A673 (cell line): ENCODE measurements around the gene FCRL6. TPM values are rescaled to one million over a fixed set of nuclear protein-coding genes. Genes with fewer than 3 reads are reported as not detected.

Experiments used
- BruUV-seq: library from RNA; stranded (reverse); fragments of 400-500 nt; replicated peaks from 2 replicates; lab custom pipeline; 2021; lab: Mats Ljungman, UMichigan
- CTCF ChIA-PET: fragments of 300-600 bp; sonication (Branson Sonifier 250); formaldehyde crosslinking; loops from one replicate; lab custom pipeline; 2022; ENCODE audit warnings: antibody characterized with exemption; lab: Charles Lee
- POLR2A ChIA-PET: fragments of 300-600 bp; sonication (Branson Sonifier 250); formaldehyde crosslinking; loops from one replicate; lab custom pipeline; 2022; ENCODE audit warnings: antibody characterized with exemption; ENCODE audit not compliant: low non-redundant PET; lab: Charles Lee
- DNase-seq: peaks from one replicate; pipeline ENCODE4 v3.0.0-alpha.2; 2015; ENCODE audit warnings: low spot score
- H3K27ac ChIP-seq: fragments of 200-600 bp; sonication (generic); 2 replicates; pipeline ENCODE4 v1.5.1; 2016; ENCODE audit warnings: mixed run types, low read depth, mild to moderate bottlenecking, mixed read lengths, antibody characterized with exemption, low read length; ENCODE audit not compliant: poor library complexity, severe bottlenecking
- H3K27me3 ChIP-seq: fragments of 200-600 bp; sonication (generic); replicated peaks from 2 replicates; pipeline ENCODE4 v1.6.1; 2017; ENCODE audit warnings: mixed run types, low read depth, mild to moderate bottlenecking, mixed read lengths, antibody characterized with exemption, low read length; ENCODE audit not compliant: insufficient read depth, poor library complexity
- H3K36me3 ChIP-seq: fragments of 200-600 bp; sonication (generic); 2 replicates; pipeline ENCODE4 v1.6.1; 2016; ENCODE audit warnings: mixed run types, mild to moderate bottlenecking, mixed read lengths, antibody characterized with exemption, low read length; ENCODE audit not compliant: insufficient read depth, poor library complexity, severe bottlenecking
- H3K4me1 ChIP-seq: fragments of 200-600 bp; sonication (generic); 2 replicates; pipeline ENCODE4 v1.6.1; 2017; ENCODE audit warnings: mixed run types, mild to moderate bottlenecking, mixed read lengths, antibody characterized with exemption, low read length; ENCODE audit not compliant: insufficient read depth, poor library complexity, severe bottlenecking
- H3K4me3 ChIP-seq: fragments of 200-600 bp; sonication (generic); 2 replicates; pipeline ENCODE4 v1.5.1; 2016; ENCODE audit warnings: low read depth, mixed run types, mild to moderate bottlenecking, mixed read lengths, low read length; ENCODE audit not compliant: poor library complexity, severe bottlenecking
- H3K9me3 ChIP-seq: fragments of 200-600 bp; sonication (generic); 2 replicates; pipeline ENCODE4 v1.6.1; 2016; ENCODE audit warnings: mixed run types, low read depth, mild to moderate bottlenecking, mixed read lengths, antibody characterized with exemption, low read length; ENCODE audit not compliant: poor library complexity, severe bottlenecking
- CTCF ChIP-seq: fragments of 300-800, 200-600 bp; sonication (generic); conservative IDR thresholded peaks from 2 replicates; pipeline ENCODE4 v1.5.1; 2017; ENCODE audit warnings: low read depth, mild to moderate bottlenecking, antibody characterized with exemption, low read length, moderate library complexity, mixed read lengths
- EZH2 ChIP-seq: fragments of 200-600 bp; sonication (generic); IDR thresholded peaks from 2 replicates; pipeline ENCODE4 v1.6.1; 2017; ENCODE audit warnings: borderline replicate concordance, low read depth, mild to moderate bottlenecking, mixed read lengths, antibody characterized with exemption, low read length; ENCODE audit not compliant: poor library complexity, severe bottlenecking
- intact Hi-C: fragments of 100-400 bp; cut with micrococcal nuclease; formaldehyde crosslinking; loops from one replicate; pipeline ENCODE4 v1.10.0; 2022; ENCODE audit not compliant: unreplicated experiment
- total RNA-seq: library from RNA; stranded (reverse); gene quantifications from 2 replicates; pipeline ENCODE4 v1.2.3, GENCODE V29; 2021

FCRL6 gene
- total RNA-seq, 1 experiment from 2014 or later: 0.15 TPM

DNA sequence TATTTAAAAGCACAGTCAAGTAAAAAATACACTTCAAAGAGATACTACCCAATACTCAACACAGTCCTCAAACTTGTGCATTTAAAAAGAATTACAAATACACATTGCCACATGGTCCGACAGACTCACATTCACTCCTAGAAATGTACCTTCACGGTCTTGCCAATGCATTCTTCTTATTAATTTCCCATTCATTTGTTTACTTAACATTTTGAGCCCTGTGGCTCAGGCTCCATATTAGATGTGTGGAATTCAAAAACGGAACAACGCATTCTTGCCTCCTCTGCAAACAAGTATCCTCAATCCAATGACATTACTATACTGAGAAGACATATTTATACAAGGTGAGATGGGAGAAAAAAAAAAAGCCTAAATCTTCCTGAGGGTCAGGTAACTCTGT lies 23.9 kb upstream of the FCRL6 start:
- intact Hi-C loops: no loop called here

GRCh38 chr1:159779403-159779851 lies 22.7 kb upstream of the FCRL6 start:
- no TSS peak for BruUV-seq

More for the DNA sequence above, 23.9 kb upstream of the FCRL6 start:
- Histone ChIP-seq H3K9me3 (no peaks in the 10 kb centered on the region), H3K27ac (no peak overlapping the region), H3K36me3 (no peaks in the 10 kb centered on the region), H3K27me3 (no peaks in the 10 kb centered on the region), H3K4me3 (no peak overlapping the region), H3K4me1 (no peaks in the 10 kb centered on the region)
- CTCF ChIA-PET: no interaction called here
- POLR2A ChIA-PET: no interaction called here
- TF ChIP-seq CTCF (no peak), EZH2 (no peak)
- DNase-seq: no peak
- BruUV-seq: no TSS peak

More at GRCh38 chr1:159779403-159779851, 22.7 kb upstream of the FCRL6 start:
- ChIA-PET POLR2A (interaction anchor here (0.7 kb wide), 1 partner anchor 419 kb away, joined by 3 read pairs; no protein-coding TSS in a partner anchor), CTCF (no interaction called here)
- intact Hi-C loops: no loop called here
- no peaks in the 10 kb centered on the region for H3K27me3 ChIP-seq
- no peak overlapping the region for H3K27ac ChIP-seq
- no peak overlapping the region for H3K4me3 ChIP-seq
- TF ChIP-seq CTCF: no peak
- no peak for TF ChIP-seq EZH2
- H3K9me3 ChIP-seq: no peaks in the 10 kb centered on the region
- H3K4me1 ChIP-seq: no peaks in the 10 kb centered on the region
- no peaks in the 10 kb centered on the region for H3K36me3 ChIP-seq
- no peak for DNase-seq
